IPS-NIHi7 (cell line): Measurements from ENCODE around the gene ACSM6.

Experiments used
- DNase-seq: peaks from one replicate; pipeline ENCODE4 v3.0.0; 2012; ENCODE audit warnings: mixed read lengths; ENCODE audit errors: extremely low spot score

Gene ACSM6

DNA sequence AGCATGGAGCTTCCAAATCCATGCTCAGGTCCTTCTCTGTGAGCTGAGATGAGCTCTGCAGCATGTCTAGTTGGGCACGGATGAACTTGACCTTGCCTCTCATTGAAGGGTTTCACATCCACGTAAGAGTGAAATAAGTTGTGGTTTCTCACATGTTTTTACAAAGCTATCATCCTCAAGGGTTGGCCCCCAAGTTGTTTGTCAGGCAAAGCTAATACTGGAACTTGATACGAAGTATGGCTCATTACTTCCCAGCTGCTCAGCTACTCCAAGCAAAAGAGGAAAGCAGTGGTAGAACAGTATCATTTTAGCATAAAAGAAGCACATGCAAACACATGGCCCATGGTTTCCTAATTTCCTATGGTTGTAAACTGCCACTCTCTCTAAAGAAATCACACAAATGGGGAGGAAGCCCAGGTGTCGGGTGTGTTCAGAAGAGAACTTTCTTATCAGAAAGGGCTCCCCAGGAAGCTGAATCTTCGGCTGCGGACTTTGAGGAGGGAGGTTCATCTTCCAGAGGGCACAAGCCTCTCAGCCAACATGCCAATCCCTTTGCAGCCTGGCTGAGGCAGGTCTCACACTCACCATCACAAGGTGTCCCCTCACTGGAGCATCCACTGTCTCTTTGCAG lies 51.5 kb downstream of the ACSM6 start:
- DNase-seq, result no peak

GRCh38 chr10:95246582-95247051 lies 52.6 kb downstream of the ACSM6 start:
- DNase-seq, result peak; percentile 83

- no peak for DNase-seq
Observed at GRCh38 chr10:95247200-95247880, 53.3 kb downstream of the ACSM6 start.

- DNase-seq, result no peak
Observed at GRCh38 chr10:95247881-95248583, 54.0 kb downstream of the ACSM6 start.

DNA sequence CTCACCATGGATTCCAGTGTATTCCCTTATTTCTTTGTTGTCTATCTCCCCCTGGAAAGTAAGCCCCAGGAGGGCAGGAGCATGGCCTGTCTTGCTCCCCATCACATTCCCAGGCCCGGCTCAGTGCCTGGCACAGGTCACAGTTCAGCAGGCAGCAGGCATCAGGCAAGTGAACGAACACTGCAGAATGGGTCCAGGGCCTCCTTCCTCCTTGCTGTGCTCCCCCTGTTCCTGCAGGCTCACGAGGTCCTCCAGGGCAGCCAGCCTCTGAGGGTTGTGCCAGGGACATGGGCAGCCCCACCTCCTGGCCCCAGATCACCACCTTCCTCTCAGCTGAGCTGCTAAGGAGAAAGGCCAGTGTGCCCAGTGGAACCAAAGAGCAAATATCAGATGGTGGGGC lies 55.0 kb downstream of the ACSM6 start:
- DNase-seq, result no peak

DNA sequence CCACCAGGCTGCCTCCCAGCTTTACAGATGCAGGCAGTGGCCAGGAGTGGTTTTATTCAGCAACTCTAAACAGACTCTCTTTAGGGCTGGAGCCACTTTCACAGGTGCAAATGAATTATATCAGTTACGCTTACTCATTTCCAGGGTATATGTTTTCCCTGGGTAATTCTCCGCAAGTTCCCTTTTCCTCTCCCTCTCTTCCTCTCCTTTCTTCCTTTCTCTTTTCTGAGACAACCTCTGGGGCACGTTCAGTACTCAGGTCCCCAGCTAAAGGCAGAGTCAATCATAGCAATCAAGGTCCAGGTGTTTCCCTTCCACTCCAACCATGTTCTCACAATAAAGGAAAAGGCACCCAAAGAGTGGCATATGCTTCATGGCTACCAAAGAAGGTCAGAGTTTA lies 55.4 kb downstream of the ACSM6 start:
- DNase-seq, result no peak

GRCh38 chr10:95250856-95251255 lies 56.8 kb downstream of the ACSM6 start:
- no peak for DNase-seq

DNA sequence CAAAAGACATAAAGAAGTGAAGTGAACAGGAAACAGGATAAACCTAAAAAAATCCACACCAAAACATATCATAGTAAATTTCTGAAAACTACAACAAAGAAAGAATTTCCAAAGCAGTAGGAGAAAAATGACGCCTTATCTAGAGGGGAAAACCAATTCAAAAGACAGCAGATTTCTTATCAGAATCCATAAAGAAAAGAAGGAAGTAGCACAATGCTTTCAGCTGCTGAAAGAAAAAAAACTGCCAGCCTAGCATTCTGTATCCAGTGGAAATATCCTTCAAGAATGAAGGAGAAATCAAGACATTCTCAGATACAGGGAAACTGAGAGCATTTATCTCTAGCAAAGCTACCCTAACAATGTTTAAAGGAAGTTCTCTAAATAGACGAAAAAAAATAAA lies 59.0 kb downstream of the ACSM6 start:
- DNase-seq, result no peak

DNA sequence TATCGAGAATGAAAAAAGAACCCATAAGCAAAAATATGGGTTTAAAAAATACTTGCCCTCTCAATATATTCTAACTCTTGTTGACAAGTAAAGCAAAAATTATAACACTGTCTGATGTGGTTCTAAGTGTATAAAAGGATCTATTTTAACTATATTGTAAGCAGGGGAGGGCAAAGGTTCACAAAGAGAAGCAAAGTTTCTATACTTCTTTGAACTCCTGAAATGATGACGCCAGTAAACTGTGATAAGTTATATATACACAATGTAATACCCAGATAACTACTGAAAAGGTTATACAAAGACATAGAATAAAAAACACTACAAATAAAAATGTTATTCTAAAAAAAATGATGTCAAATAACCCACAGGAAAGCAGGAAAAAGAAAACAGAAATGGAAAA lies 59.6 kb downstream of the ACSM6 start:
- DNase-seq, result no peak

DNA sequence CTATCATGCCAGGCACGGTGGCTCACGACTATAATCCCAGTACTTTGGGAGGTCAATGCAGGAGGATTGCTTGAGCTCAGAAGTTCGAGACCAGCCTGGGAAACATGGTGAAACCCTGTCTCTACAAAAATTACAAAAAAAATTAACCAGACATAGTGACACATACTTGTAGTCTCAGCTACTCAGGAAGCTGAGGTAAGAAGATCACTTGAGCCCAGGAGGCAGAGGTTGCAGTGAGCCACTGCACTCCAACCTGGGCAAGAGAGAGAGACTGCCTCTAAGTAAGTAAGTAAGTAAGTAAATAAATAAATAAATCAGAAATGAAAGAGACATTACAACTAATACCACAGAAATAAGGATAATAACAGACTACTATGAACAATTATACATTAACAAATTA lies 60.6 kb downstream of the ACSM6 start:
- no peak for DNase-seq

- DNase-seq, result no peak
Observed at GRCh38 chr10:95256268-95256667, 62.2 kb downstream of the ACSM6 start.

- DNase-seq, result no peak
Observed at GRCh38 chr10:95257849-95258248, 63.8 kb downstream of the ACSM6 start.

GRCh38 chr10:95260397-95260881 lies 66.4 kb downstream of the ACSM6 start:
- peak; percentile 31 for DNase-seq

DNA sequence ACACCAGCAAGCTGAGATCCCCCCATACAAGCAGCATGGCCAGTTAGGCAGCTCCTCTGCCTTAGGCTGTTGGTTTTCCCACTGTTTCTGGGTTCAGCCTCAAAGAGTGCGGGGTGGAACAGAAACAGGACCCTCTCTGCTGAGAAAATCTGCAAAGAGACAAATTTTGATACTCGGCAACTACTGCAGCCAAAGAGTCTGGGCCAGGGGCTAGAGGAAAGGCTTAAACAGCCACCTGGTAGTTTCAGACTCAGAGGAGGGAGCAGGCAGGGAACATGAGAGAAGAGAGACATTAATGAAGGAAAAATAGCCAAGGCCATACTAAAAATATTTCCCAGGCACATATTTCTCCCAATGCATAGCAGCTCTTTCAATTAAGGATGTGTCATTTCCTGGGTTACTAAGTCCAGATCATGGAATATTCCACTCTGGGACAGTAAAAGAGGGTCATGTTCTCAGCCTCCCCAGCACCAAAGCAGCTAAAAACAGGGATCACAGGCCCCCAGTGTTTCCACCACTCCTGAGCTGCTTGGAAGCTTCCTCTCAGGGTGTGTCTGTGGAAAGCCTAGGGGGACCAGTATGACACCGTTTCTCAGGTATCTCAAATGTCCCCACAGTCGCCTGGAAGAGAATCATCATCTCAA lies 67.0 kb downstream of the ACSM6 start:
- DNase-seq, result no peak

DNA sequence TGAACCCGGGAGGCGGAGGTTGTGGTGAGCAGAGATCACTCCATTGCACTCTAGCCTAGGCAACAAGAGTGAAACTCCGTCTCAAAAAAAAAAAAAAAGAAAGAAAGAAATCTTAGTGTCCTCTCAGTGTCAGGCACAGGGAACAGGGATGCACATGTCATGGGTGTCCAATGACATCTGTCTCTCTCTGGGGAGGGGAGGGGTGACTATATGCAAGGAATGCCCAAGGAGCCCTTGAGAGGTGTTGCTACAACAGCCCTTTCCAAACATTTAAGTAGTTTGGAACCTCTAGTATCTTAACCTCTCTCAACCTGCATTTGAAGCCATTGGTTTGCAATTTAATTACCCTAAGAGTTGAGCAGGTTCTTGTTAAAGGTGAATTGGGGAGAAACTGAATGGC lies 67.9 kb downstream of the ACSM6 start:
- no peak for DNase-seq

- DNase-seq, result no peak
Observed at GRCh38 chr10:95262763-95263518, 68.9 kb downstream of the ACSM6 start.

GRCh38 chr10:95263864-95264226 lies 69.8 kb downstream of the ACSM6 start:
- no peak for DNase-seq

DNA sequence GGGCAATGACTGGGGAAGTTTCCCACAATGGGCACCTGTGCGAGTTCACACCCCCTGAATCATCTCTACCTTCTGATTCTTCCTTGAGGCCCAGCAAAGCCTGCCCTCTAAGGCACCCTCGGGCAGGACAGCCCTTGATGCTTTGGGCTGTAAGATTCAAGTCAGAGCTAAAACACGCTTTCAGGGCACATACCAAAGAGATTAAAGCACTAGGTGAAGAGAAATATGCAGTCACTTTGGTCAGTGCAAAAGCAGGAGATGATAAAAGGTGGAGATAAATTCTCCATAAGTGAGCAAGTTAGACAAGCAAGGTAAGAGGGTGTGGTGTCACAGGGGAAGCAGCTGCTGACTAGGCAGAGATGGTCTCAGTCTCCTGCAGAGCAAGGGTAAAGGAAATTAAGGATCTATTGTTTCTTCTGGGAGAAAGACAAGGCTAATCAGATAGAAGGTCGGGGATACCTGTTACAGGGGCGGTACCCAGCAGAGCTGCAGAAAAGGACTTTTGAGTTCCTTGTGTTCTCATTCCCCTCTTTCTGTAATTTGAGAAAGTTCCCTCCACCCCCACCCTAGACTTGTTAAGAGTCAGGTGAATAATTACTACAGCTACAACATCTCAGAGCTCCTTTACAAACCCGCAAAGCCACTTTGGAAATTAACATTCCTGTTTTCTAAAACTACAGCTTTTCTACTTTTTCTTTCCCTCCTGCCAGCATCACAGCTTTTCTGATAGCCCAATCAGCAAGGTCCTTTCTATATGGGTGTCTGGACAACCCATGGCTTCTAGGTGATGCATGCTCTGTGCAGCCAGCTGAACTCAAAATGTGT lies 70.4 kb downstream of the ACSM6 start:
- peak; percentile 67 for DNase-seq

DNA sequence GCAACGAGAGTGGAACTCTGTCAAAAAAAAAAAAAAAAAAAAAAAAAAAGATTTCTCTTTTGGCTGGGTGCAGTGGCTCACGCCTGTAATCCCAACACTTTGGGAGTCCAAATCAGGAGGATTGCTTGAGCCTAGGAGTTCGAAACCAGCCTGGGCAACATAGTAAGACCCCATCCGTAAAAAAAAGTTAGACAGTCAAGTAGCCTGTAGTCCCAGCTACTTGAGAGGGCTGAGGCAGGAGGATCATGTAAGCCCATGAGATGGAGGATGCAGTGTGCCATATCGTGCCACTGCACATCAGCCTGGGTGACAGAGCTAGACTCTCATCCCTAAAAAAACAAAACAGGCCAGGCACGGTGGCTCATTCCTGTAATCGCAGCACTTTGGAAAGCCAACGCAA lies 71.5 kb downstream of the ACSM6 start:
- DNase-seq, result no peak

GRCh38 chr10:95266674-95267095 lies 72.6 kb downstream of the ACSM6 start:
- no peak for DNase-seq

GRCh38 chr10:95267251-95267650 lies 73.2 kb downstream of the ACSM6 start:
- no peak for DNase-seq
